Measurements from ENCODE around the gene TIMP3.
A peak's percentile ranks its signal among the peaks of the same experiment; 100 is the strongest.

DNA sequence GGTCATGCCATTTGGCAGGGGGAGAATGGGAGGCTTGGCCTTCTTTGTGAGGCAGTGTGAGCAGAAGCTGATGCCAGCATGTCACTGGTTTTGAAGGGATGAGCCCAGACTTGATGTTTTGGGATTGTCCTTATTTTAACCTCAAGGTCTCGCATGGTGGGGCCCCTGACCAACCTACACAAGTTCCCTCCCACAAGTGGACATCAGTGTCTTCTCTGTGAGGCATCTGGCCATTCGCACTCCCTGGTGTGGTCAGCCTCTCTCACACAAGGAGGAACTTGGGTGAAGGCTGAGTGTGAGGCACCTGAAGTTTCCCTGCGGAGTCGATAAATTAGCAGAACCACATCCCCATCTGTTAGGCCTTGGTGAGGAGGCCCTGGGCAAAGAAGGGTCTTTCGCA is 59.8 kb downstream of the TIMP3 start:
- TF ChIP-seq, protein P1, sequence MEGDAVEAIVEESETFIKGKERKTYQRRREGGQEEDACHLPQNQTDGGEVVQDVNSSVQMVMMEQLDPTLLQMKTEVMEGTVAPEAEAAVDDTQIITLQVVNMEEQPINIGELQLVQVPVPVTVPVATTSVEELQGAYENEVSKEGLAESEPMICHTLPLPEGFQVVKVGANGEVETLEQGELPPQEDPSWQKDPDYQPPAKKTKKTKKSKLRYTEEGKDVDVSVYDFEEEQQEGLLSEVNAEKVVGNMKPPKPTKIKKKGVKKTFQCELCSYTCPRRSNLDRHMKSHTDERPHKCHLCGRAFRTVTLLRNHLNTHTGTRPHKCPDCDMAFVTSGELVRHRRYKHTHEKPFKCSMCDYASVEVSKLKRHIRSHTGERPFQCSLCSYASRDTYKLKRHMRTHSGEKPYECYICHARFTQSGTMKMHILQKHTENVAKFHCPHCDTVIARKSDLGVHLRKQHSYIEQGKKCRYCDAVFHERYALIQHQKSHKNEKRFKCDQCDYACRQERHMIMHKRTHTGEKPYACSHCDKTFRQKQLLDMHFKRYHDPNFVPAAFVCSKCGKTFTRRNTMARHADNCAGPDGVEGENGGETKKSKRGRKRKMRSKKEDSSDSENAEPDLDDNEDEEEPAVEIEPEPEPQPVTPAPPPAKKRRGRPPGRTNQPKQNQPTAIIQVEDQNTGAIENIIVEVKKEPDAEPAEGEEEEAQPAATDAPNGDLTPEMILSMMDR (IDR thresholded peaks at IDR 0.05): no peak
- TF ChIP-seq POLR2A (IDR thresholded peaks at IDR 0.05; ENCODE audit: low read depth) (no peak), EP300 (IDR thresholded peaks at IDR 0.05) (no peak), POLR2AphosphoS5 (IDR thresholded peaks at IDR 0.05) (peak in 1 of 2 donors; percentile 41)

Measured in esophagus muscularis mucosa (tissue), 4 donors.